PC-9 (cell line): ENCODE data around the gene CCDC134. TPM values are rescaled to one million over a fixed set of nuclear protein-coding genes. Genes with fewer than 3 reads are reported as not detected.

Experiments
- BruUV-seq: library from RNA; stranded (reverse); fragments of 400-500 nt; replicated peaks from 2 replicates; lab custom pipeline; 2021; lab: Mats Ljungman, UMichigan
- CTCF ChIA-PET: fragments of 300-600 bp; sonication (Branson Sonifier 250); formaldehyde crosslinking; loops from one replicate; lab custom pipeline; 2022; ENCODE audit warnings: antibody characterized with exemption; lab: Charles Lee
- POLR2A ChIA-PET: fragments of 300-600 bp; sonication (Branson Sonifier 250); formaldehyde crosslinking; loops from one replicate; lab custom pipeline; 2022; ENCODE audit warnings: antibody characterized with exemption; ENCODE audit not compliant: unreplicated experiment; lab: Charles Lee
- DNase-seq, 2 experiments: peaks; one replicate each; pipeline versions ENCODE4 v3.0.0 to v3.0.0-alpha.2; 2015 to 2022; ENCODE audit warnings: mixed read lengths in 1 of 2
- H2AFZ ChIP-seq: fragments of 200-600 bp; sonication (generic); 2 replicates; pipeline ENCODE4 v1.8.1; 2017; ENCODE audit warnings: antibody characterized with exemption
- H3F3A ChIP-seq: fragments of 200-600 bp; sonication (generic); 2 replicates; pipeline ENCODE4 v1.8.1; 2017; ENCODE audit warnings: antibody characterized with exemption, mild to moderate bottlenecking, low read depth; ENCODE audit not compliant: insufficient read depth
- H3K27ac ChIP-seq: fragments of 200-600 bp; sonication (generic); 2 replicates; pipeline ENCODE4 v1.6.1; 2016; ENCODE audit warnings: mixed run types
- H3K27me3 ChIP-seq: fragments of 200-600 bp; sonication (generic); 2 replicates; pipeline ENCODE4 v1.6.1; 2016; ENCODE audit warnings: low read depth, mixed run types; ENCODE audit not compliant: insufficient read depth
- H3K36me3 ChIP-seq: fragments of 200-600 bp; sonication (generic); 2 replicates; pipeline ENCODE4 v1.6.1; 2016; ENCODE audit warnings: low read depth, mixed run types
- H3K4me1 ChIP-seq: fragments of 200-600 bp; sonication (generic); replicated peaks from 2 replicates; pipeline ENCODE4 v1.6.1; 2016; ENCODE audit warnings: mixed run types; ENCODE audit not compliant: insufficient read depth
- H3K4me2 ChIP-seq: fragments of 200-600 bp; sonication (generic); 2 replicates; pipeline ENCODE4 v1.6.1; 2017; ENCODE audit warnings: mixed run types
- H3K4me3 ChIP-seq: fragments of 200-600 bp; sonication (generic); 2 replicates; pipeline ENCODE4 v1.6.1; 2016; ENCODE audit warnings: mixed run types
- H3K79me2 ChIP-seq: fragments of 200-600 bp; sonication (generic); 2 replicates; pipeline ENCODE4 v1.6.1; 2017; ENCODE audit warnings: low read depth, mixed run types
- H3K9me2 ChIP-seq: fragments of 200-600 bp; sonication (generic); 2 replicates; pipeline ENCODE4 v1.8.1; 2017; ENCODE audit warnings: mild to moderate bottlenecking; ENCODE audit not compliant: insufficient read depth
- H3K9me3 ChIP-seq: fragments of 200-600 bp; sonication (generic); 2 replicates; pipeline ENCODE4 v1.8.1; 2016; ENCODE audit warnings: low read depth; ENCODE audit not compliant: insufficient read depth
- H4K20me1 ChIP-seq: fragments of 200-600 bp; sonication (generic); 2 replicates; pipeline ENCODE4 v1.8.1; 2017; ENCODE audit not compliant: insufficient read depth
- CTCF ChIP-seq: fragments of 200-600 bp; sonication (generic); conservative IDR thresholded peaks from 2 replicates; pipeline ENCODE4 v1.6.1; 2017; ENCODE audit warnings: mixed run types, antibody characterized with exemption, mild to moderate bottlenecking, moderate library complexity
- EZH2 ChIP-seq: fragments of 200-600 bp; sonication (generic); IDR thresholded peaks from 2 replicates; pipeline ENCODE4 v1.8.0; 2017; ENCODE audit warnings: antibody characterized with exemption, low read depth
- intact Hi-C: fragments of 100-400 bp; cut with micrococcal nuclease; formaldehyde crosslinking; loops from one replicate; pipeline ENCODE4 v1.10.0; 2022; ENCODE audit not compliant: unreplicated experiment
- total RNA-seq: library from RNA; stranded (reverse); gene quantifications from 2 replicates; pipeline ENCODE4 v1.2.3, GENCODE V29; 2021

Gene CCDC134
- total RNA-seq, 1 experiment from 2014 or later = 29.0 TPM

DNA sequence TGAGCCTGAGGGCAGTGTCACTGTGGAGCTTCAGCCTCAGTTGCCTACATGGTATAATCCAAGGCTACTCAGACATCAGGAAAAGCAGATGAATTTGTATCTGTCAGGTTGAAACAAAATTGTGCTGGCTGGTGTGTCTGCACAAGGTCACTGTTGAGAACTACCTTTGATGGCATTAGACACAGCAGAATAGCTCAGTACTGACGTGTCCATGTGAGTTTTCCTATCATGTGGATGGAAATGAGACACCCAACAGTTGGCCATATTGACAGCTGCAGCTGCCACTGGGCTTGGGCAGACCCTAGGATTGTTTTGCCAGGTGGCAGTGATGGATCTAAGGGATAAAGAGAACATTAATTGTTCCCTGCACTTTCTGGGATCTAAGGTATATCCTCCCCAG is 15.8 kb downstream of the CCDC134 start:
- POLR2A ChIA-PET = no interaction called here
- BruUV-seq = no TSS peak

GRCh38 chr22:41816871-41817270 is 16.4 kb downstream of the CCDC134 start:
- H3K4me1 ChIP-seq = no peaks in the 10 kb centered on the region
- no peak overlapping the region for H3K4me3 ChIP-seq
- H3F3A ChIP-seq = peaks cover 5% of the 10 kb centered on the region; the same call in 1 of the 2 replicates
- no peaks in the 10 kb centered on the region for H3K9me3 ChIP-seq
- ChIA-PET POLR2A (no interaction called here), CTCF (no interaction called here)
- TF ChIP-seq CTCF (no peak), EZH2 (no peak)
- no peak for DNase-seq
- no peaks in the 10 kb centered on the region for H4K20me1 ChIP-seq
- H3K27ac ChIP-seq = no peak overlapping the region
- no peak overlapping the region for H3K4me2 ChIP-seq
- no peak overlapping the region for H2AFZ ChIP-seq
- no peaks in the 10 kb centered on the region for H3K79me2 ChIP-seq
- H3K9me2 ChIP-seq = no peaks in the 10 kb centered on the region
- peaks cover 3% of the 10 kb centered on the region; the same call in 1 of the 2 replicates for H3K36me3 ChIP-seq
- H3K27me3 ChIP-seq = no peaks in the 10 kb centered on the region
- BruUV-seq = no TSS peak
- intact Hi-C loops = no loop called here

More for the DNA sequence above, 15.8 kb downstream of the CCDC134 start:
- TF ChIP-seq EZH2 (no peak), CTCF (no peak)
- Histone ChIP-seq H3K4me2 (no peak overlapping the region), H3K36me3 (peaks cover 3% of the 10 kb centered on the region; the same call in 1 of the 2 replicates), H3K79me2 (no peaks in the 10 kb centered on the region), H3K9me2 (no peaks in the 10 kb centered on the region), H4K20me1 (no peaks in the 10 kb centered on the region), H3K4me3 (no peak overlapping the region), H3F3A (no peaks in the 10 kb centered on the region), H3K27ac (no peak overlapping the region), H3K4me1 (no peaks in the 10 kb centered on the region), H3K9me3 (no peaks in the 10 kb centered on the region), H2AFZ (no peak overlapping the region), H3K27me3 (no peaks in the 10 kb centered on the region)
- CTCF ChIA-PET = no interaction called here
- DNase-seq = no peak
- intact Hi-C loops = no loop called here

- Histone ChIP-seq H4K20me1 (no peaks in the 10 kb centered on the region; the same call in 1 of the 2 replicates), H3K36me3 (peaks cover 3% of the 10 kb centered on the region; the same call in 1 of the 2 replicates), H3F3A (peaks cover 13% of the 10 kb centered on the region; the same call in 1 of the 2 replicates), H2AFZ (no peak overlapping the region), H3K79me2 (no peaks in the 10 kb centered on the region), H3K9me3 (no peaks in the 10 kb centered on the region), H3K4me3 (no peak overlapping the region), H3K4me1 (peaks cover 5% of the 10 kb centered on the region), H3K27me3 (no peaks in the 10 kb centered on the region), H3K27ac (no peak overlapping the region), H3K9me2 (no peaks in the 10 kb centered on the region), H3K4me2 (no peak overlapping the region)
- TF ChIP-seq CTCF (no peak), EZH2 (no peak)
- intact Hi-C loops = no loop called here
- DNase-seq = no peak
- no TSS peak for BruUV-seq
- POLR2A ChIA-PET = no interaction called here
- CTCF ChIA-PET = interaction anchor here (1.4 kb wide), 1 partner anchor 53 kb away, joined by 3 read pairs; no protein-coding TSS in a partner anchor
These were observed 17.5 kb downstream of the CCDC134 start for GRCh38 chr22:41818011-41818410.
